Esophagus muscularis mucosa (tissue), 3 donors: ENCODE measurements around the gene ANK2.

Experiments
- CTCF ChIP-seq, 3 experiments: fragments of 200-600 bp in 2 of 3; fragments of 450-650 bp in 1 of 3; sonication (generic) in 2 of 3; IDR thresholded peaks; one replicate each; pipeline ENCODE4 v1.5.1; 2017 to 2019; ENCODE audit warnings: antibody characterized with exemption in 3 of 3, mild to moderate bottlenecking in 2 of 3, moderate library complexity in 1 of 3
- POLR2A ChIP-seq: fragments of 450-650 bp; IDR thresholded peaks from one replicate; pipeline ENCODE4 v1.6.1; 2017; ENCODE audit warnings: antibody characterized with exemption, moderate library complexity, mild to moderate bottlenecking, low read depth
- POLR2AphosphoS5 ChIP-seq, 2 donors: sonication (generic); formaldehyde crosslinking; IDR thresholded peaks; one replicate each; pipeline ENCODE4 v1.6.1; 2017; ENCODE audit warnings: antibody characterized with exemption in 2 of 2

GRCh38 chr4:113122066-113122465 is 72.6 kb downstream of the ANK2 start:
- TF ChIP-seq POLR2AphosphoS5 (IDR thresholded peaks at IDR 0.05) = no peak
- no peak for TF ChIP-seq POLR2A
- no peak for TF ChIP-seq CTCF (IDR thresholded peaks at IDR 0.05)
